Activated CD4-positive, alpha-beta T cell treated with anti-CD3 and anti-CD28 coated beads, Interleukin-2, amount 50 U/mL, for 24 hours (primary cell): Measurements from ENCODE around the gene APOL3.
A peak's percentile ranks its signal among the peaks of the same experiment; 100 is the strongest.
"Not testable (repeated sequence)": the region's sequence is repeated elsewhere in the genome, so short reads cannot be mapped to it uniquely, and the experiment has no call there.

Experiments
- DNase-seq, 2 donors: peaks; one replicate each; pipeline ENCODE4 v3.0.0-alpha.2; 2020; ENCODE audit warnings: low read depth in 1 of 2, low spot score in 1 of 2

Gene APOL3

DNA sequence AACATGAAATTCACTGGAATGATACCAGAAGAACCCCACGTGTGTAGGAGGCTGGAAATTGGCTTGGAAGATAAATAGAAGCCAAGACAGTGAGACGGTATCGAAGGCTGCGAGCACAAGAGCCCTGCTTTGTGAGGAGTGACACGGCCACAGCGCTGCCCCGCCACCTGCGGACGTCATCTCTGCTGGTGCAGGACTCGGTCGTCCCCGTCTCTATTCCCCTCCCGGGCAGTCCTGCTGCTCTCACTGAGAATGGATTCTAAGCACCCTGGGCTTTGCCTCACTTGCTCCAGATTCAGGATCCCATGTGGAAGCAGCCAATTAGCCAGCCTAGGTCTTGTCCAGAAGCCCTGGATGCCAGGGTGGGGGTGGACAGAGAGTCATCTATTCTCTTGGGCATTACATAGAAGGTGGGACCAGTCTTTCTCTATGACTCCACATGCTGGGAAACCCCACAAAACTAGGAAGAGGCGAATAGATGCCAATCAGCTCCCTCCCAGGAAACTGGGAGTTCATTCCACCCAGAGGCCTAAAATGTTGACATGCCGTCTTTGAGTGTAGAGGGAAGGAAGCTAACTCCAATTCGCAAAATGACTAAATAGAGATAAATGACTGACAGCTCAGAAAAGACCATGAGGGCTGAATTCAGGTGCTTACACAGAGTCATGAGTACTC lies 25.1 kb downstream of the APOL3 start:
- DNase-seq = no peak

DNA sequence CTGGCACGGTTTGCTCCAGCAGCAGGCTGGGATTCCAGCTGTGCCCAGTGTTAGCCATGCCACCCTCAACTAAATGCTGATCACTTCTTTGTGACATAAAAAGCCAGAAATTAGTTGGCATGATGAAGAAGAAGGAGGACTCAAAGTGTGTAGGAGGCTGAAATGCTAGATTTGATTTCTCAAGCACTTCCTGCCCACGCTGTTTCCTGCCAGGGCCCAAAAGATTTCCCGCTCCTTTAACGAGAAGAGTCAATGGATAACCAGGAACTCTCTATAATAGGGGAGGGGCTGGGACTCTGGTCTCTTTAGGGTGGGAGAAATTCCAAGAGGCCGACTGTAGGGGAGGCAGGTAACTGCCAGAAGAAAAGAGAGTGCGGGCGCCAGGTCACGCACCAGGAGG lies 26.4 kb downstream of the APOL3 start:
- DNase-seq = no peak

DNA sequence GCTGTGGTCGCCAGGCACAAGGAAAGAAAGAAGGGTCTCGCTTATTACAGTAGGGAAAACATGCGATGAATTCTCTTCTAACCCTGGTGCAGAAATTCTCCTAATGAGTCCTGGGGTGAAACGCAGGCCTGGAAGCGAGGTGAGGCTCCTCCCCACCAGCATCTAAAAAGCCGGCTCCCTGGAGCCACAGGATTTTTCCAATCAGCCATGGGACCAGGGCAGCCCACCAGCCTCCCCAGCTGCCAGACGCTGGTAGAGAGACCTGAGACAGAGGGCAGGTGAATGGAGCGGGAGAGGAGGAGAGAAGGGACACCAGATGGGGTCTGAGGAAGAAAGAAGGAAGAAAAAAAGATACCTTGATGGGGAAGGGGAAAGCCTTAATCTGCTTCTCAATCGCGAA lies 28.6 kb downstream of the APOL3 start:
- DNase-seq = no peak

GRCh38 chr22:36129486-36130388 lies 30.8 kb downstream of the APOL3 start:
- no peak for DNase-seq

DNA sequence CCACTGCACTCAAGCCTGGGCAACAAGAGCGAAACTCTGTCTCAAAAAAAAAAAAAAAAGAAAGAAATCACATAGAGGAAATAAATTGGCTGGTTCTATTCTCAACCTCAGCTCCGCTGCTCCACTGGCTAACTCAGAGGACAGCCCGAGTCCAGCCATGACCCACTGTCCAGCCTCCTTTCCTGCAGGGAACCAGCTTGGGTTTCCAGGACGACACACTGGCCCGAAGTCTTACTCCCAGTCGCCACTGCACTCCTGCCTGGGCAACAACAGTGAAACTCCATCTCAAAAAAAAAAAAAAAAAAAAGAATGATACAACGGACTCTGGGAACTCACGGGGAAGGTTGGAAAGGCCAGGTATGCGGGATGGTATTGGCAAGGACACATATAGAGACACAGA lies 31.5 kb downstream of the APOL3 start:
- no peak for DNase-seq

DNA sequence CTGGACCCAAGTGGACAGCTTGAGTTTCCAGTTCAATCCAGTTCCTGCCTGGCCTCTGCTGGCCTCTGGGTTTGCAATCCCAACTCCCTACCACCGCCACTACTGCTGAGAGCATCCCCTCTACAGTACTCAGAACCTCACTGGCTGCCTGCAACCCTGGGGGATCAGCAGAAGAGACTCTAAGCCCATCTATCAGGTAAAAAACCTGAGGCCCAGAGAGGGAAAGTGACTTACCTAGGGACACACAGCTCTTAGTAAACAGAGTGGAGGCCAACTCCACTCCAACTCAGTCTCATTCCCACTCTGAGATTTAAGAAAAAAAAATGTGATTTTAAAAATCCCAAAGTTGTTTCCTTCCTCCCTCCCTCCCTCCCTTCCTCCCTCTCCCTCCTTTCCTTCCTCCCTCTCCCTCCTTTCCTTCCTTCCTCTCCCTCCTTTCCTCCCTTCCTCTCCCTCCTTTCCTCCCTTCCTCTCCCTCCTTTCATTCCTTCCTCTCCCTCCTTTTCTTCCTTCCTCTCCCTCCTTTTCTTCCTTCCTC lies 34.5 kb downstream of the APOL3 start:
- DNase-seq = no peak

GRCh38 chr22:36125434-36125833 lies 35.1 kb downstream of the APOL3 start:
- no peak for DNase-seq

GRCh38 chr22:36124666-36125065 lies 35.9 kb downstream of the APOL3 start:
- DNase-seq = no peak

DNA sequence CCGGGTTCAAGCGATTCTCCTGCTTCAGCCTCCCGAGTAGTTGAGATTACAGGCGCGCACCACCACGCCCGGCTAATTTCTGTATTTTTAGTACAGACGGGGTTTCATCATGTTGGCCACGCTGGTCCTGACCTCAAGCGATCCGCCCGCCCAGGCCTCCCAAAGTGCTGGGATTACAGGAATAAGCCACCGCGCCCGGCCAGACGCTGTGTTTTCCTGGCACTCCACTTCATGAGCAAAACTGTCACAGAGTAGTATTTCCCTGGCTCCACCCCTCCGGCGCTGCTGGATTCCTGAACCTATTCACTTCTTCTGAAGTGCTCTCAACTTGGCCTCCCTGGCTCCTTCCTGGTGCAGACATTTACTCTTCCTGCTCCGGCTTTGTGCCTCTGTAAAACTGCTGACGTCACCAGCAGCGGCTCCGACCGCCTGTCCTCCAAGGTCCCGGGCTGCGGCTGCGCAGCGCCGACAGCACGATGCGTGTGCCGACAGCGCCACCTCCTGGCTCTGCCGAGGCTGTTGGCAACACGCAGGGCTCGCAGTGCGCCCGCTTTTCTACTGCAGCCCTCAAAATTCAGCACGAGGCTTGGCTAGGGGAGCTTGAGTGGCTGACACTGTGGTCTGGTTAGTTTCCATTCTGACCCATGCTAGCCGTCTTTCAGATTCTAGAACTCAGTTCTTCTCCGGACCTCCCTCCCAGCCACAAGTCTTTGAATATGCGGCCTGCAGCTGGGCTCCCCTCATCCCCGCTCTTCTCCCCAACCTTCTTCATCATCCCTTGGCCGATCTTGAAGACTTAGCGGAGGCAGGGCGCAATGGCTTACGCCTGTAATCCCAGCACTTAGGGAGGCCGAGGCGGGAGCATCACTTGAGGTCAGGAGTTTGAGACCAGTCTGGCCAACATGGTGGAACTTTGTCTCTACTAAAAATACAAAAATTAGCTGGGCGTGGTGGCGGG lies 36.6 kb downstream of the APOL3 start:
- DNase-seq = peak; percentile 80 to 87

DNA sequence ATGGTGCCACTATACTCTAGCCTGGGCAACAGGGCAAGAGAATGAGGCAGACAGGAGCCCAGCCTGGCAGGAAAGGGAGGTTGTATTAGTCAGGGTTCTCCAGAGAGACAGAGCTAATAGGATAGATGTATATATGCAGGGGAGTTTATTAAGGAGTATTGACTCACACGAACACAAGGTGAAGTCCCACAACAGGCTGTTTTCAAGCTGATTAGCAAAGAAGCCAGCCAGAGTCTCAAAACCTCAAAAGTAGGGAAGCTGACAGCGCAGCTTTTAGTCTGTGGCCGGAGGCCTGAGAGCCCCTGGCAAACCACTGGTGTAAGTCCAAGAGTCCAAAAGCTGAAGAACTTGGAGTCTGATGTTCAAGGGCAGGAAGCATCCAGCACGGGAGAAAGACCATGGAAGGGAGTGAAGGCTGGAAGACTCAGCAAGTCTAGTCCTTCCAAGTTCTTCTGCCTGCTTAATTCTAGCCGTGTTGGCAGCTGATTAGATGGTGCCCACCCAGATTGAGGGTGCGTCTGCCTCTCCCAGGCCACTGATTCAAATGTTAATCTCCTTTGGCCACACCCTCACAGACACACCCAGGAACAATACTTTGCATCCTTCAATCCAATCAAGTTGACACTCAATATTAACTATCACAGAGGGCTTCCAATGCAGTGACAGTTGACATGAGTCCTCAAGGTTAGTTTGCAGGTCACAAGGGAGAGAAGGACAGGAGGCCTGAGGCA lies 39.8 kb downstream of the APOL3 start:
- DNase-seq = not testable (repeated sequence)

DNA sequence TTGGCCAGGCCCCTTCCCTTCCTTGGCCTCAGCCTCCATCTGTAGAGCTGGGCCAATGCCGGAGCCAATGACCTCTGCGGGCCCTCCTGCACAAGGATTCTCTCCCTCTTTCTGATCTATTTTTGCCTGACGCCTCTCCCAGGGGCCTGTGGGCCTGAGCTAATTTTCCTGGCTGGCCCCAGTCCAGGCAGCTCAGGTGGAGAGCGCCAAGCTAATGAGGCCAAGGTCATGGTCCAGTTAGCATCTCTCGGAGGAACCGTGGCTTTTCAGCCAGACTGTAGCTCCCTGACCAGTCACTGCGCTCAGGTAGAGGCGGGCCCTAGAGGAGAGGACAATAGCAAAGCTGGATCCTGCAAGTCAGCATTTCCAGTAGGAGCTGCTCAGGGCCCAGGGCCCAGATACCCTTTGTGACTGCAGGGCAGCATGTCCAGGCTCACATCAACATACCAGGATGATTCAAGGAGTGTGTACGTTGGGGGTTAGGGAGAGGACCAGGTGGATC lies 43.5 kb downstream of the APOL3 start:
- no peak for DNase-seq

DNA sequence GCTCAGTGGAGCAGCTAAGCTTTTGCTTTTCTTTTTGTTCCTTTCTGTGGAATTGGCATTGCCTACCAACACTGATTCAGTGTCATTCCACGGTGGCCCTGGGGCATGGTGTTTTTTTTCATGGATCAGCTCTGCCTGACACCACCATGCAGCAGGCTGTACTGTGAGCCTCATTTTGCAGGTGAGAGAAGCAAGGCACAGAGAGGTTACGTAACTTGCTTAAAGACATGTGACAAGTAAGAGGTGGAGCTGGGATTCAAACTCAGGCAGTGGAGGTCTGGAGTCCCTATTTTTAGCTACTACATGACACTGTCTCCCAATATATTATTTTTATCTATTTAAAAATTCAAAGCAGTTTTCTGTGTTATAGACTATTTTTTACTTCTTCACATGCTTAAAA lies 44.4 kb downstream of the APOL3 start:
- DNase-seq = no peak

DNA sequence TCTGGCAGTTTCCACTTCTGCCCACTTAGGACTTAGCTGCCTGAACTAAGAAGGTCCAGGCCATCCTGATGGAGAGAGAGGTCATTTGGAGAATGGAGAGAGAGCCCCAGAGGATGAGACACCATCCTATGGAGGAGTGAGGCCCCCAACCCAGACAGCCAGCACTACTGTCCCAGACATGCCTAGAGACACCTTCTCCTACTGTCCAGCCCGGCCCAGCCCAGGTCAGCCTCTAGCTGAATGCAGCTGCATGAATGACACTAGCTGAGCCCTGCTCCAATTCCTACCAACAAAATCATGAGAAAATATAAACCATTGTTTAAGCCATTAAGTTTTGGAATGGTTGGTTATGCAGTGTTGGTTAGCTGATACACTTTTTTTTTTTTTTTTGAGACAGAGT lies 47.4 kb downstream of the APOL3 start:
- DNase-seq = no peak

DNA sequence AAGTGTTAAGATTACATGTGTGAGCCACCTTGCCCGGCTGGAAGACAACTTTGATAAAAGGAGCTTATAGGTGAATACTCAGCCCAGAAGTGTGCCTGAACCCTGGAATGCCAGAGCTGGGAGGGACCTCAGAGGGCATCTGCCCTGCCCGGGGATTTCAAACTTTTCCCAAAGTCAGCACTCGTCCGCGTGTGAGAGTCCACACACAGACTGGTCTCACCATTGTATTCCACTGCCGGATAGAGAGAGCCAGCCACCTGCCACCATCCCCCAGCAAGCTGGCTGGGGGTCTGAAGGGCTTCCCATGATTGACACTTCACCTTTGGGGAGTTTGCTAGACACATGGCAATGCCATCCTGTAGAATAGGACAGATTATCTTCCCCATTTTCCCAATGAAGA lies 49.2 kb downstream of the APOL3 start:
- DNase-seq = no peak

GRCh38 chr22:36110306-36110881 lies 50.2 kb downstream of the APOL3 start:
- no peak for DNase-seq

GRCh38 chr22:36107436-36107835 lies 53.1 kb downstream of the APOL3 start:
- no peak for DNase-seq

DNA sequence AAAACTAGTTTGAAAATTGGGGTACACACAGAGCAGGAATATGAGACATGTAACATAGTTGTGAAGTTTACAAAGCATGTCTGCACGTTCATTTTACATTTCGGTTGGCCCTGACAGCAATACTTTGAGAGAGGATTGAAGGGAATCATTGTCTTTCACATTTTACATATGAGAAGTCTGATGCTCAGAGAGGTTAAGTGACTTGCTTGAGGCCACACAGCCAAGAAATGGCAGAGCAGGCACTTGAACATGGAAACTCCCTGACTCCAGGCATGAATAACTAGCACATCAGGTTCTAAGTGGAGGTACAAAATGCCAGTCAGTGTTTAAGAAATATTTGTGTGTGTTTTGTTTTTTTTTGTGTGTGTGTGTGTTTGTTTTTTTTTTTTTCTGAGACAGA lies 53.6 kb downstream of the APOL3 start:
- DNase-seq = no peak

- DNase-seq = no peak
Measured at GRCh38 chr22:36104988-36105387, 55.6 kb downstream of the APOL3 start.

DNA sequence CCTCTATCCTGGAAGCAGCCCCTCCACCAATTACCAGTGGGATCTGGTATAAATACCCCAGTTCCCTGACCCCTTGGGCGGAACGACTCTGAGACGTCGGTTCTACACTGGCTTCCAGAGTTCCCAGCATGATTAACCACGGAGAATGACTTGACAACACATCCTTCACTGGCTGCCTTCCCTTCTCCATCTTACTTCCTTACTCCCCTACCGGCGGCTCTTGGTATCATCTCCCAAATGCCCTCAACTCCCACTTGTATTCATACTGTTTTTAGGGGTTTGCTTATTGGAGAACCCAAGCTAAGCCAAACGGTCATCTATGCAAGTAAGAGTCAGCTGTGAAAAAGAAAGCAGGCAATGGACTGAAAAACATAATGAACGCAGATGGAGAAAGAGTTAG lies 56.1 kb downstream of the APOL3 start:
- DNase-seq = no peak

DNA sequence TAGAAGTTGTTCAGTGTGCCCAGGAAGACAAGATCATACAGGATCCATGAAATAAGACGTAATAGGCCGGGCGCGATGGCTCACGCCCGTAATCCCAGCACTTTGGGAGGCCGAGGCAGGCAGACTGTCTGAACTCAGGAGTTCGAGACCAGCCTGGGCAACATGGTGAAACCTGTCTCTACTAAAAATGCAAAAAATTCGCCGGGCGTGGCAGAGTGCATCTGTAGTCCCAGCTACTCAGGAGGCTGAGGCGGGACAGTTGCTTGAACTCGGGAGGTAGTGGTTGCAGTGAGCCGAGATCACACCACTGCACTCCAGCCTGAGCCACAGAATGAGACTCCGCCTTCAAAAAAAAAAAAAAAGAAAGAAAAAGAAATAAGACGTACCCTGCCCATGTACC lies 56.7 kb downstream of the APOL3 start:
- DNase-seq = no peak
